SK-N-SH (cell line): ENCODE measurements around the gene CLK4. TPM values are rescaled to one million over a fixed set of nuclear protein-coding genes. Genes with fewer than 3 reads are reported as not detected.

Experiments used
- CTCF ChIA-PET: fragments of 300-600, 350-600 bp; formaldehyde crosslinking; extraction: SDS; loops from one replicate; lab custom pipeline; 2021; lab: Yijun Ruan, JAX
- POLR2A ChIA-PET: fragments of 350-600 bp; sonication (Branson Sonifier 250); formaldehyde crosslinking; extraction: SDS; loops from one replicate; lab custom pipeline; 2020; ENCODE audit warnings: antibody characterized with exemption, inconsistent platforms; lab: Yijun Ruan, JAX
- DNase-seq: peaks from one replicate; pipeline ENCODE4 v3.0.0; 2012
- H2AFZ ChIP-seq: fragments of 200-600 bp; sonication (generic); 2 replicates; pipeline ENCODE4 v1.8.1; 2016; ENCODE audit warnings: antibody characterized with exemption, mild to moderate bottlenecking, low read depth
- H3F3A ChIP-seq: fragments of 200-600 bp; sonication (generic); replicated peaks from 2 replicates; pipeline ENCODE3; 2016; ENCODE audit warnings: antibody characterized with exemption, mild to moderate bottlenecking; ENCODE audit not compliant: insufficient read depth
- H3K27ac ChIP-seq, 2 experiments: fragments of 200-500 bp in 1 of 2; fragments of 200-600 bp in 1 of 2; sonication (Bioruptor generic) in 1 of 2; sonication (generic), shearing (Covaris generic) in 1 of 2; 2 replicates each; pipeline versions ENCODE4 v1.5.1 to v1.6.1; 2014 to 2016; ENCODE audit warnings: low read depth in 2 of 2, inconsistent platforms in 1 of 2, low read length in 1 of 2, mild to moderate bottlenecking in 1 of 2, mixed read lengths in 1 of 2
- H3K27me3 ChIP-seq: fragments of 200-600 bp; sonication (generic), shearing (Covaris generic); 2 replicates; pipeline ENCODE4 v1.6.1; 2016; ENCODE audit warnings: mixed run types; ENCODE audit not compliant: insufficient read depth
- H3K36me3 ChIP-seq, 2 experiments: fragments of 200-500 bp in 1 of 2; fragments of 200-600 bp in 1 of 2; sonication (Bioruptor generic) in 1 of 2; sonication (generic) in 1 of 2; replicated peaks in 1 of 2; 2 replicates each; pipeline versions ENCODE3 to v1.5.1; 2014 to 2016; ENCODE audit warnings: low read length in 1 of 2, mild to moderate bottlenecking in 1 of 2; ENCODE audit not compliant: insufficient read depth in 2 of 2, control insufficient read depth in 1 of 2
- H3K4me1 ChIP-seq, 2 experiments: fragments of 200-500 bp in 1 of 2; fragments of 200-600 bp in 1 of 2; sonication (Bioruptor generic) in 1 of 2; sonication (generic), shearing (Covaris generic) in 1 of 2; 2 replicates each; pipeline versions ENCODE4 v1.5.1 to v1.6.1; 2014 to 2016; ENCODE audit warnings: low read depth in 1 of 2, low read length in 1 of 2, mixed run types in 1 of 2; ENCODE audit not compliant: insufficient read depth in 2 of 2, control insufficient read depth in 1 of 2
- H3K4me2 ChIP-seq: fragments of 200-600 bp; sonication (generic), shearing (Covaris generic); 2 replicates; pipeline ENCODE4 v1.6.1; 2017; ENCODE audit warnings: mixed run types
- H3K4me3 ChIP-seq, 2 experiments: fragments of 200-500 bp in 1 of 2; fragments of 200-600 bp in 1 of 2; sonication (Bioruptor generic) in 1 of 2; sonication (generic), shearing (Covaris generic) in 1 of 2; 2 replicates each; pipeline versions ENCODE4 v1.5.1 to v1.8.1; 2014 to 2016; ENCODE audit warnings: low read depth in 2 of 2, inconsistent platforms in 1 of 2, low read length in 1 of 2, mild to moderate bottlenecking in 1 of 2, mixed read lengths in 1 of 2, moderate library complexity in 1 of 2
- H3K79me2 ChIP-seq: fragments of 200-600 bp; sonication (generic); 2 replicates; pipeline ENCODE4 v1.8.1; 2017; ENCODE audit warnings: mild to moderate bottlenecking; ENCODE audit not compliant: insufficient read depth
- H3K9ac ChIP-seq: fragments of 200-600 bp; sonication (generic); 2 replicates; pipeline ENCODE4 v1.6.1; 2017; ENCODE audit warnings: mixed run types
- H3K9me2 ChIP-seq: fragments of 200-600 bp; sonication (generic); 2 replicates; pipeline ENCODE4 v1.6.1; 2017; ENCODE audit warnings: mixed run types
- H3K9me3 ChIP-seq: fragments of 200-600 bp; sonication (generic); 2 replicates; pipeline ENCODE4 v1.6.1; 2017; ENCODE audit warnings: mixed run types, mild to moderate bottlenecking, moderate library complexity
- H4K20me1 ChIP-seq: fragments of 200-600 bp; sonication (generic); 2 replicates; pipeline ENCODE4 v1.6.1; 2017; ENCODE audit warnings: mild to moderate bottlenecking, mixed run types; ENCODE audit not compliant: insufficient read depth
- CHD2 ChIP-seq: fragments of 150-350 bp; IDR thresholded peaks from 2 replicates; pipeline ENCODE4 v1.6.1; 2018; ENCODE audit warnings: low read length; ENCODE audit not compliant: partially characterized antibody
- ELF1 ChIP-seq: IDR thresholded peaks from 2 replicates; pipeline ENCODE4 v1.4.0; 2012
- EZH2phosphoT487 ChIP-seq: fragments of 200-600 bp; sonication (generic); IDR thresholded peaks from 2 replicates; pipeline ENCODE4 v1.6.1; 2017; ENCODE audit warnings: low read depth, mixed run types, mild to moderate bottlenecking, antibody characterized with exemption, moderate library complexity, borderline replicate concordance
- FOSL2 ChIP-seq: IDR thresholded peaks from 2 replicates; pipeline ENCODE4 v1.4.0; 2012; ENCODE audit warnings: low read depth, mild to moderate bottlenecking, moderate library complexity, borderline replicate concordance
- FOXJ3 ChIP-seq: sonication (generic); formaldehyde crosslinking; IDR thresholded peaks from 2 replicates; pipeline ENCODE4 v1.5.1; 2020; ENCODE audit warnings: mild to moderate bottlenecking, missing genetic modification reagents
- FOXM1 ChIP-seq: IDR thresholded peaks from 2 replicates; pipeline ENCODE4 v1.4.0; 2012; ENCODE audit warnings: low read depth, mild to moderate bottlenecking
- GABPA ChIP-seq: IDR thresholded peaks from 2 replicates; pipeline ENCODE4 v1.4.0; 2012; ENCODE audit warnings: low read depth, mild to moderate bottlenecking
- GATA2 ChIP-seq: sonication (generic); formaldehyde crosslinking; IDR thresholded peaks from 2 replicates; pipeline ENCODE4 v1.5.0; 2020; ENCODE audit warnings: mild to moderate bottlenecking, missing genetic modification reagents
- IRF3 ChIP-seq: fragments of 150-350 bp; IDR thresholded peaks from 2 replicates; pipeline ENCODE4 v1.6.1; 2016; ENCODE audit warnings: mild to moderate bottlenecking, low read depth, low read length
- MAX ChIP-seq: IDR thresholded peaks from 2 replicates; pipeline ENCODE4 v1.4.0; 2012; ENCODE audit warnings: low read depth
- MEF2A ChIP-seq: IDR thresholded peaks from 2 replicates; pipeline ENCODE4 v1.4.0; 2012; ENCODE audit warnings: low read depth, borderline replicate concordance
- MXI1 ChIP-seq: IDR thresholded peaks from 2 replicates; pipeline ENCODE4 v1.6.1; 2012; ENCODE audit warnings: mild to moderate bottlenecking, low read depth, low read length, improper control_type of control experiment
- NRF1 ChIP-seq: IDR thresholded peaks from 2 replicates; pipeline ENCODE4 v1.6.1; 2012; ENCODE audit warnings: low read depth, mild to moderate bottlenecking, low read length
- POLR2AphosphoS5 ChIP-seq: IDR thresholded peaks from 2 replicates; pipeline ENCODE4 v1.6.1; 2012; ENCODE audit warnings: low read depth, low read length
- RCOR1 ChIP-seq: fragments of 150-350 bp; IDR thresholded peaks from 2 replicates; pipeline ENCODE4 v1.6.1; 2017; ENCODE audit warnings: antibody characterized with exemption, low read length
- RFX5 ChIP-seq: IDR thresholded peaks from 2 replicates; pipeline ENCODE4 v1.6.1; 2012; ENCODE audit warnings: mild to moderate bottlenecking, improper control_type of control experiment, low read length
- RXRA ChIP-seq: IDR thresholded peaks from 2 replicates; pipeline ENCODE4 v1.4.0; 2012; ENCODE audit warnings: low read depth, mild to moderate bottlenecking, borderline replicate concordance
- SMC3 ChIP-seq: IDR thresholded peaks from 2 replicates; pipeline ENCODE4 v1.6.1; 2012; ENCODE audit warnings: low read depth, low read length, improper control_type of control experiment
- TAF1 ChIP-seq: IDR thresholded peaks from 2 replicates; pipeline ENCODE4 v1.6.1; 2012; ENCODE audit warnings: low read depth, mild to moderate bottlenecking, low read length, moderate library complexity, borderline replicate concordance
- TCF12 ChIP-seq: IDR thresholded peaks from 2 replicates; pipeline ENCODE4 v1.4.0; 2012
- TEAD4 ChIP-seq: IDR thresholded peaks from 2 replicates; pipeline ENCODE4 v1.4.0; 2012; ENCODE audit warnings: mild to moderate bottlenecking, borderline replicate concordance; ENCODE audit not compliant: insufficient read depth
- YY1 ChIP-seq: IDR thresholded peaks from 2 replicates; pipeline ENCODE4 v1.4.0; 2012; ENCODE audit warnings: low read depth, mild to moderate bottlenecking
- WGBS: methylation state at CpG from one replicate; pipeline ENCODE4 v1.1.6; 2017; ENCODE audit warnings: low lambda C conversion rate; 5-methylcytosine and 5-hydroxymethylcytosine counted together
- polyA plus RNA-seq, 3 experiments: library from polyadenylated mRNA; depleted of rRNA; stranded (reverse); fragments of >200 nt; gene quantifications; 2 replicates each; pipeline ENCODE4 v1.2.3, GENCODE V29; 2012
- TF ChIP-seq, protein P1 (sequence below): IDR thresholded peaks from 2 replicates; pipeline ENCODE4; 2012
- TF ChIP-seq, protein P2 (sequence below): fragments of 200-600 bp; sonication (generic); IDR thresholded peaks from 2 replicates; pipeline ENCODE4 v1.6.1; 2017; ENCODE audit warnings: antibody characterized with exemption, mild to moderate bottlenecking, moderate library complexity

CLK4 gene
- polyA plus RNA-seq, 1 of the 3 experiments (the other 2 are of a cell fraction): 7.5 TPM

DNA sequence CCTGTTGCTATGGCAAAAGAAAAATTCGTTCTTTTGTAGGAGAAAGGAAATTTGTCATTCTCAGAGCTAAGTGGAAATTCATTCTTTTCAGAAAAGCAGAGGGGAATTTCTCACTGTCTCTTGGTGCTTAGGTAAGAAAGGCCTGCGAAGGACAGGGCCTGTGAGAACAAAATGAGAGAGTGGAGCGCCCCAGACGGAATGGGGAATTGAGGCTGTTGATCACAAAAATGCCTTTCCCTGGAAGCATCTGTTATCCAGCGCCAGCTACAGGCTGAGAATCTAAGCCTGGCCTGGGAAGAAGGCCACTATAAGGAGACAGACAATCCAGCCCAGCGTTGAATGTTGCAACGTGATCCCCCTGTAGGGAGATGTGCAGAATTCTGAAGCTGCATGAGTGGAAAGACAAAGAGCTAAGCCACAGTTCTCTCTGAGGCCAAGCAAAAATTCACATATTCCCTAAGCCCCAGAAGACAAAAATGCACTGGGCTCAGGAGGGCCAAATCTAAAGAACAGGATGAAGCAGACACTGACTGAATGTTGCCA lies 44.8 kb upstream of the CLK4 start:
- Histone ChIP-seq H3K4me2 (no peak overlapping the region), H2AFZ (no peak overlapping the region), H3F3A (no peaks in the 10 kb centered on the region), H3K9me2 (no peaks in the 10 kb centered on the region), H3K27me3 (no peaks in the 10 kb centered on the region), H3K9ac (no peak overlapping the region), H4K20me1 (no peaks in the 10 kb centered on the region), H3K27ac (no peak overlapping the region; a peak in 1 of 4 replicates), H3K4me3 (no peak overlapping the region), H3K4me1 (peaks cover 0 to 12% of the 10 kb centered on the region in 2 experiments; a peak in 1 of 4 replicates), H3K36me3 (no peaks in the 10 kb centered on the region), H3K79me2 (no peaks in the 10 kb centered on the region), H3K9me3 (no peaks in the 10 kb centered on the region)
- ChIA-PET CTCF (interaction anchor here (0.9 kb wide), 1 partner anchor 82 kb away, joined by 3 read pairs; the partner anchor contains the start of gene COL23A1), POLR2A (no interaction called here)
- no peak for TF ChIP-seq CHD2
- TF ChIP-seq MAX: no peak
- TF ChIP-seq ELF1: no peak
- no peak for TF ChIP-seq FOXM1
- no peak for TF ChIP-seq RFX5
- no peak for TF ChIP-seq RCOR1
- no peak for TF ChIP-seq GABPA
- no peak for TF ChIP-seq FOXJ3
- TF ChIP-seq IRF3: no peak
- TF ChIP-seq TCF12: no peak
- no peak for TF ChIP-seq MEF2A
- TF ChIP-seq FOSL2: no peak
- TF ChIP-seq YY1: no peak
- WGBS: 31% methylated on average over 7 of the region's 7 CpGs
- no peak for DNase-seq

GRCh38 chr5:178670351-178670885 lies 43.6 kb upstream of the CLK4 start:
- CTCF ChIA-PET: interaction anchor here (0.9 kb wide), 1 partner anchor 80 kb away, joined by 3 read pairs; the partner anchor contains the start of gene COL23A1
- 27% methylated on average over 10 of the region's 10 CpGs for WGBS
- no peak for TF ChIP-seq NRF1
- TF ChIP-seq, protein P1, sequence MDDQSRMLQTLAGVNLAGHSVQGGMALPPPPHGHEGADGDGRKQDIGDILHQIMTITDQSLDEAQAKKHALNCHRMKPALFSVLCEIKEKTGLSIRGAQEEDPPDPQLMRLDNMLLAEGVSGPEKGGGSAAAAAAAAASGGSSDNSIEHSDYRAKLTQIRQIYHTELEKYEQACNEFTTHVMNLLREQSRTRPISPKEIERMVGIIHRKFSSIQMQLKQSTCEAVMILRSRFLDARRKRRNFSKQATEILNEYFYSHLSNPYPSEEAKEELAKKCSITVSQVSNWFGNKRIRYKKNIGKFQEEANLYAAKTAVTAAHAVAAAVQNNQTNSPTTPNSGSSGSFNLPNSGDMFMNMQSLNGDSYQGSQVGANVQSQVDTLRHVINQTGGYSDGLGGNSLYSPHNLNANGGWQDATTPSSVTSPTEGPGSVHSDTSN: no peak
- TF ChIP-seq TEAD4: no peak
- TF ChIP-seq TAF1: no peak
- TF ChIP-seq MXI1: no peak
- no peak for TF ChIP-seq RXRA
- no peak for TF ChIP-seq MAX
- TF ChIP-seq, protein P2, sequence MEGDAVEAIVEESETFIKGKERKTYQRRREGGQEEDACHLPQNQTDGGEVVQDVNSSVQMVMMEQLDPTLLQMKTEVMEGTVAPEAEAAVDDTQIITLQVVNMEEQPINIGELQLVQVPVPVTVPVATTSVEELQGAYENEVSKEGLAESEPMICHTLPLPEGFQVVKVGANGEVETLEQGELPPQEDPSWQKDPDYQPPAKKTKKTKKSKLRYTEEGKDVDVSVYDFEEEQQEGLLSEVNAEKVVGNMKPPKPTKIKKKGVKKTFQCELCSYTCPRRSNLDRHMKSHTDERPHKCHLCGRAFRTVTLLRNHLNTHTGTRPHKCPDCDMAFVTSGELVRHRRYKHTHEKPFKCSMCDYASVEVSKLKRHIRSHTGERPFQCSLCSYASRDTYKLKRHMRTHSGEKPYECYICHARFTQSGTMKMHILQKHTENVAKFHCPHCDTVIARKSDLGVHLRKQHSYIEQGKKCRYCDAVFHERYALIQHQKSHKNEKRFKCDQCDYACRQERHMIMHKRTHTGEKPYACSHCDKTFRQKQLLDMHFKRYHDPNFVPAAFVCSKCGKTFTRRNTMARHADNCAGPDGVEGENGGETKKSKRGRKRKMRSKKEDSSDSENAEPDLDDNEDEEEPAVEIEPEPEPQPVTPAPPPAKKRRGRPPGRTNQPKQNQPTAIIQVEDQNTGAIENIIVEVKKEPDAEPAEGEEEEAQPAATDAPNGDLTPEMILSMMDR: no peak
- no peak for TF ChIP-seq POLR2AphosphoS5
- no peak for TF ChIP-seq EZH2phosphoT487
- no peak for TF ChIP-seq GATA2 (CRISPR knock-in tag)
- no peak for TF ChIP-seq SMC3
- TF ChIP-seq RCOR1: no peak
- TF ChIP-seq FOXJ3: no peak

More at GRCh38 chr5:178670351-178670885, 43.6 kb upstream of the CLK4 start:
- Histone ChIP-seq H3K9me3 (no peaks in the 10 kb centered on the region), H3K27ac (no peak overlapping the region), H3K79me2 (no peaks in the 10 kb centered on the region), H4K20me1 (no peaks in the 10 kb centered on the region), H3K4me2 (no peak overlapping the region), H3K27me3 (no peaks in the 10 kb centered on the region), H3K4me1 (peaks cover 0 to 12% of the 10 kb centered on the region in 2 experiments; a peak in 1 of 4 replicates), H3K4me3 (no peak overlapping the region), H2AFZ (no peak overlapping the region), H3K9me2 (no peaks in the 10 kb centered on the region), H3K9ac (no peak overlapping the region), H3K36me3 (no peaks in the 10 kb centered on the region), H3F3A (no peaks in the 10 kb centered on the region)
- no peak for DNase-seq
- POLR2A ChIA-PET: no interaction called here
